HG03378 (cell line): ENCODE data around the gene NSMF.
"Not testable (repeated sequence)": the region's sequence is repeated elsewhere in the genome, so short reads cannot be mapped to it uniquely, and the experiment has no call there.

ENCODE experiments used
- ATAC-seq: cut with Tn5 transposase; IDR thresholded peaks from one replicate; pipeline ENCODE4 v1.9.1; 2021; ENCODE audit warnings: mild to moderate bottlenecking, moderate library complexity; ENCODE audit not compliant: unreplicated experiment

The NSMF gene

DNA sequence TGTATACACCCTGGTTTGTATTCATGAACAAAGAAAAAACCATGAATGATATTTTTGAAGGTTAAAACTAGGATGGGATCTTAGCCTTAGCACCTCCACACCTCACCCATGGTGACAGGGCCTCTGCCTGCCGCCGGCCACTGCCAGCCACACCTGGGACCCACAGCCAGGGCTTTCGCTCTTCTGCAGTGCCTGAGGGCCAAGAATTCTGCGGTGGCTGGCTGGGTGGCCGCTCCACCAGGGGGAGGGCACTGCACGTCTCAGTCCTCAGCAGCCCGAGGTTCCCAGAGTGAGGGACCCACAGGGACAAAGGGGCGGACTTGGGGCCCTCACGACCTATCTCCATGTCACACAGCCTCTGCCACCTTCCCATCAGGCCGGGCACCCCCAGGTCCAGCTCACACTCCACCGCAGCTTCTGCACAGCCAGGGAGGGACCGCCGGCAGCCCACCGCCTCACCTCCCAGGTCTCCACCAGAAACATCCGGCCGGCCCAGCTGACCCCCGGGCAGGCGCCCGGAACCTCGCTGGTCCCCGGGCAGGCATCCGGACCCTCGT lies 43.0 kb downstream of the NSMF start:
- no peak for ATAC-seq

DNA sequence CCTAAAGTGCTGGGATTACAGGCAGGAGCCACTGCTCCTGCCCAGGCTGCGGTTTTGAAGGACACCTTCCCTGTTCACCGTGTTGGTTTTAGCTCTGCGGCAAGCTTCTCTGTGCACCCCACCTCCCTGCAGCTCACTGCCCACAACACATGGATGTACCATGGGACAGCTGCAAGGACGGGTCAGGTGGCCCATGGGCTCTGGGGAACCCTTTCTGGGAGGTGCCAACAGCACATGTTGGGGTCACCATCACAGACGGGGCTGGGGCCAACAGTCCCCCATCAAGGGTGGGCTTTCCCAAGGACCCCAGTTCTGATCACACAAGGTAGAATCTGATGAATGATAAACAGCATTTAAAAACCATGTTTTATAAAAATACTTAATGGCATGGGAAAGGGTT lies 43.7 kb downstream of the NSMF start:
- ATAC-seq, result no peak

DNA sequence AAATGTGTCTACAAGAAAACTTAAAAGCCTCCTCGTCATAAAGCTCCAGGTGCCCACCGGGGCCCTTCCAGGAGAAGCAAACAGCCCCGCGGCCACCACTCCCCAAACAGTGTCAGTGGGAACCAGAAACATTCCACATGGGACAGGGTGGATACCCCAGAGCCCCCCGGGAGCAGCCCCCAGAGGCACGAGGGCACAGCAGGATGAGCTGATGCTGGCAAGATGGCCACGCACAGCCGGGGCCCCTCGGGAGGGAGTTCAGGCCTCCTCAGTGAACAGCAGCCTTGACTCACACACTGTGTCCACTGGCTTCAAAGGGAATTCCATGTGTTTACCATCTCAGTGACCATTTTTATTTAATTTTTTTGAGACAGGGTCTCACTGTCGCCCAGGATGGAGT lies 46.7 kb downstream of the NSMF start:
- no peak for ATAC-seq

DNA sequence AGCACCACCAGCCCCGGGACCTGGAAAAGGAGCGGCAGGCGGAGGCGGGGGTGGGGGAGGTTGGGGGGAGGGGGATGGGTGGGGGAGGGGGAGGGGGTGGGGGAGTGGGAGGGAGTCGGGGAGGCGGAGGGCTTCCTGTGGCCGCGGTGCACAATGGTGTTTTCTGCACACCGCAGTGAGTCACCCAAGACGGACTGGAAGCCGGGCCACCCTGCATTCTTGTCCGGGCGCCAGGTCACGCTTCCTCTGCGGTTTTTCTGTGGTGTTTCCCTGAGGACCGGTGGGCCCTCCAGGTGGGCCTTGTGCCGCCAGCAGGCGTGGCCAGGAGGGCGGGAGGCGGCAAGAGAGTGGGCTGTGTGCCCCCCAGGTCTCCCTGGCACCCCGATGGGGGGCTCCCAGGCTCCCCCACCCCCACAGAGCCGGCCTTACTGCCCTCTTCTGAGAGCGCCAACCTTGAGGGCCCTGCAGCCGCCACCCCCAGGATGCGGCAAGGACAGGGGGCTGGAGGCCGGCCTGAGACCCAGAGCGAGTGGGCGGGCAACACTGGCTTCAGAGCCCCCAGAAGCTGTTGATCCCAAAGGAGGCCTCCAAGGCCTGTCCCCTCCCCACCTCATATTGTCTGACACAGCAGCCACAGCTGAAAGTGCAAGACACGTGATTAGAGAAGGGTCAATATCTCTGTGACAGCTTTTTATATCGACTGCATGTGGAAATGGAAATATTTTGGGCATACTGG lies 47.3 kb downstream of the NSMF start:
- ATAC-seq, result no peak

DNA sequence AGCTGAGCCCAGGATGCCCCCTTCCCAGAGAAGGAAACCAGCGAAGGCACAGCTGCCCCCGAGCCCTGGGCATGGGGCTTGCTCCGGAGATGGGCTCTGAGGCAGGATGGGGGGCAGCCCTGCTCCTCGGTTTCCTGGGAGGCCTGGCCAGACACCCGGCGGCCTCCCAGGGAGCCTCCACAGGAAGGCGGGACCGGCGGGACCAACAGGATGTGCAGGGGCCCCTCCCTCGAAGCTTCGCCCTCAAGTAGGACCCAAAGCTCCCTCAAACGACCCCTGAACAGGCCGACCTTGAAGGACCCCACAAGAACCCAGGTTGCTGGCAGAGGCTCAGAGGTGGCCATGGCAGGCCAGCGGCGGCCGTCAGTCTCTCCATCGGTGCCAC lies 47.9 kb downstream of the NSMF start:
- ATAC-seq, result no peak

DNA sequence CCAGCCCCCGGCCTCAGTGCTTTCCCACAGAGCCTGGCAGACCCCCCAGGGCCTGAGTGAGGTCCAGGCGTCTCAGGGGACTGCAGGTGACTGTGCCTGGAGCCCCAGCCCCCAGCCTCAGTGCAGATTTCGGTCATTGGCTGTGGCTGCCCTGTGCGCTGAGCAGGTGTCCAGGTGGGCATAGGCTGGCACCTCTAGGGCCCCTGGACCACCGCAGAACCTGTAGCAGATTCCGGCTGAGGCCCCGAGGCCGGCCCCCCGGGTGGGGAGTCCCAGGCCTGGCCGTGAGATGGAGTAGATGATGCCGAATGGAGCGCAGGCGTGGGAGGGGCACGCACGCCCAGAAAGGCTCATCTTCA lies 48.3 kb downstream of the NSMF start:
- no peak for ATAC-seq

DNA sequence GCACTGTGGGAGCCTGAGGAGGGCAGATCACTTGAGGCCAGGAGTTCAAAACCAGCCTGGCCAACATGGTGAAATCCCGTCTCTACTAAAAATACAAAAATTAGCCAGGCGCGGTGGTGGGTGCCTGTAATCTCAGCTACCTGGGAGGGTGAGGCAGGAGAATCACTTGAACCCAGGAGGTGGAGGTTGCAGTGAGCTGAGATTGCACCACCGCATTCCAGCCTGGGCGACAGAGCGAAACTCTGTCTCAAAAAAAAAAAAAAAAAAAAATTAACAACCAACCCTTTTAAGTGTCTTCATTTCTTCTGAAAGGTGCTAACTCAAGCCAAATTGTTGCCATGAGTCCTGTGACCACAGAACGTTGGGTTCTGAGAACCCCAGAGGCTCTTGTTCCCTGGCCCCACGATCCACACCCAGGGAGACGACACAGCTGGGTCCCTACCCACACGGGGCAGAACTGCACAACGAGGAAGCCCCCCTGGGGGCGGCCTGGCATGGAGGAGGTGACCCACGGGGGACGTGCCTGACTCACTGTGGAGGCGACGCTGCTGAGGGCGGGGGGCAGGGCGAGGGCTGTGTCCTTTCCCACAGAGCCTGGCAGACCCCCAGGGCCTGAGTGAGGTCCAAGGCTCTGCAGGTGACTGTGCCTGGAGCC lies 48.8 kb downstream of the NSMF start:
- not testable (repeated sequence) for ATAC-seq

DNA sequence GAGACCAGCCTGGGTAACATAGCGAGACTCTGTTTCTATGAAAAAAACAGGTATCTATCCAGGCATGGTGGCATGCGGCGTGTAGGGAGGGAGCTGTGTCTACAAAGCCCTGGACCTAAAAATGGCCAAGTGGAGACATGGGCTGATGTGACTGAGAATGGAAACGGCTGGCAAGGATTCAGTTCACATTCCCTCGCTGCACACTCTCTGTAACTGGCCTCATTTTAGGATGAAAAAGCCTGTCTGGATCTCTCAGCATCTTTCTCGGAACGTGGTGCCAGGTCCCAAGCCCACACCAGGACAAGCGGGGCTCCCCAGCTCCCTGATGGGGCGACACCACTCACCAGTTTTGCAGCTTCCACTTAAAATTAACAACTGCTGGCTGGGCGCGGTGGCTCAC lies 49.6 kb downstream of the NSMF start:
- no peak for ATAC-seq

DNA sequence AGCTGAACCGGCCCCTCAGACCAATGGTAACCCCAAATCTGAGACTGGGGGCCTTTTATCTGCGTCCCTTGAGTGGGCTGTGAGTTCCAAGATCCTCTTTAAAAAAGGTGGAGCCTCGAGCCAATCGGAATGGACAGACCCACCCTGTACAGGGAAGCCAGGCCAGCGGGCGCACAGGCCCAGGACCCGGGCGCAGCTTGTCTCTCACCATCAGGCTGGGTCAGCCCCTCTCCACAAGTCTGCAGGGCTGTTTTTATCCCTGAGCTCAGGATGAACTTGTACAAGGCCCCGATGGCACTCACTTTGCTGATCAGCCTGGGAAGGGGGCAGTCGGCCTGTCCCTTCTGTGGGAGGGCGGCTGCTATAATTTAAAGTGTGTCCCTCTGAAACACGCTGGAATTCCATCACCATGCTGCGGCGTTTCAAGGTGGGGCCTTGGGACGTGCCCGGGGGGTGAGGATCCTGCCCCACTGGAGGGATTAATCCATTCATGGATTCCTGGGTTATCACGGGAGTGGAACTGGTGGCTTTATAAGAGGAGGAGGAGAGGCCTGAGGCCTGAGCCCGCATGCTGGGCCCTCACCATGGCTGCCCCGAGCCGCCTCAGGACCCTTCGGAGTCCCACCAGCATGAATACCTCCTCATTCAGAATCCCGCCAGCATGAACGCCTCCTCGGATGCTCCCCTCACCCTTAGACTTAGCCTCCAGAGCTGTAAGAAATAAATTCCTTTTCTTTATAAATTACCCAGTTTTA lies 50.3 kb downstream of the NSMF start:
- no peak for ATAC-seq

DNA sequence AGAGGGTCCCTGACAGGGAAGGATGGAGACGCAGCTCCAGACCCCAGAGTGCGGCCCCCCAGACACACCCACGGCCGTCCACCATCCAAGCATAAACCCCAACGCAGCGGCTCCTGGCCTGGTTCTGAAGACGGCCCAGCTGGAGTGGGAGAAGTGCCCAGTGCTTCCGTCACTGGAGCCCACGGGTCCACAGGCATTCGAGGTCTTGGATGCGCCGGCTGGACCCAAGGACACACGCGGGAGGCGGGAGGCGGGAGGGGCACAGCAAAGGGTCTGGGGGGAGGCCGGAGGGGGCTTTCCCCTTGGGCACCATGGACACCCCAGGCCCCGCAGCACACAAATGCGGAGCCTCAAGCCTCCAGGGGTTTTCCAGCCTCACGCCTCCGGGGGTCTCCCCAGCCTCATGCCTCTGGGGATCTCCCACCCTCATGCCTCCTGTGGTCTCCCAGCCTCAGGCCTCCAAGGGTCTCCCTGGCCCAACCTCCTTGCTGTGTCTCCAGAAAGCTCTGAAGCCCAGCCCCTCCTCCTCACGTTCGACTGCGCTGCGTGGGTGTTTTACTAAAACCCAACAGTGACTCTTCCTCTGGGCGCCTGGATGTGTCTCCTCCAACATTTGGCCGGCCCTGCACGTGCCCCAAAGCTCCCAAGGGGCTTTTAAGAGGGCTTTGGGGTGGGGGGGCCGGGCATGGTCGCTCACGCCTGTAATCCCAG lies 51.4 kb downstream of the NSMF start:
- ATAC-seq, result no peak

DNA sequence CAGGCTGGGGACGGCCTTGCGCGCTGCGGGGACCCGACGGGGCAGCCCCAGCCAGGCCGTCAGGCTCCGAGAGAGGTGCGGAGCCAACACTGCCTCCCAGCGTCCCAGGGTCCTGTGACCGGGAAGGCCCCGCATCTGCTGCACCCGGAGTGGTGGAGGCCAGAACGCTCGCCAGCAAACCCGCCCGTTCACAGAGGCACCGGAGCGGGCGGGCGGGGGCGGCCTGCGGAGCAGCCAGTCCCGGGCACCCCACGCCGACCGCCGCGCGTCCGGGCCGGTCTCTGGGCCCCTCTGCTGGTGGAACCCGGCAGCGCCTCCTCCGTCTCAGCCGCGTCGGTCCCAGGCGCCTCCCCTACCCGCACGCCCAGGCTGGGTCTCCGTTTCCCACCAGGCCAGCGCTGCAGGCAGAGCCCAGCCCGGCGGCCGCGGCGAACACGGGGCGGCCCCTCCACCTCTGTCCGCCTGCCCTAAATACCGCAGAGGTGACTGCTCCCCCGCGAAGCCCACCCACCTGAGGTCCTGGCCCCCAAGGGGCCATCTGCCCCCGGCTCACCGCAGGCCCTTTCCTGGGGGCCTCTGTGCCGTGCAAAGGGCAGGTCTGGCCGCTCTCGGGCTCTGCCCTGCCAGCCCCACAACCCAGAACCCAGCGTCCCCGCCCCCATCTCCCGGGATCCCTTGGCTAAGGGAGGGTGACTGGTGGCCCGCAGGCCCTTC lies 52.1 kb downstream of the NSMF start:
- ATAC-seq, result no peak

DNA sequence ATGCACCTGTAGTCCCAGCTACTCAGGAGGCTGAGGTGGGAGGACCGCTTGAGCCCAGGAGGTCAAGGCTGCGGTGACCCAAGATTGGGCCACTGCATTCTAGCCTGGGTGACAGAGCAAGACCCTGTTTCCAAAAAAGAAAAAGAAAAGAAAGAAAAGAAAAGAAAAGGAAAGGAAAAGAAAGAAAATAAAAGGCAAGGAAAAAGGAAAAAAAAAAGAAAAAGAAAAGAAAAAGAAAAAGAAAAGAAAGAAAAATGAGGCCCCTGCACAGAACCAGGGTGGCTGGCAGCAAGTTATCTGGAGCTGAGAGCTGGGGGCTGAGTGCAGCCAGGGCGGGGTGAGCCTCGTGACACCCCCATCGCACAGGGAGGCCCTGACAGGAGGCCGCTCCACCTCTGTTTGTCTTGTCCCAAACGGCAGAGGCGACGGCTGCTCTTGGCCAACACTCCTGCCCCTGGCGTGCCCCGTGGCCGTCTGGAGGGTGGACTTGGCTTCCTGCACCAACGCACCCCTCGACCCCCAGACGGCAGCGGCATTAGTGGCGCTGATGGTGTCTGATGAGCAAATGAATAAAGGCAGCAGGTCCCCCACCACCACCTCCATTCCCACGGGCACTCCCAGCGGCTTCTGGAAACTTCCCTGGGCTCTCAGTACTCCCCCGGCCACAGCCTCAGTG lies 52.9 kb downstream of the NSMF start:
- ATAC-seq, result no peak

DNA sequence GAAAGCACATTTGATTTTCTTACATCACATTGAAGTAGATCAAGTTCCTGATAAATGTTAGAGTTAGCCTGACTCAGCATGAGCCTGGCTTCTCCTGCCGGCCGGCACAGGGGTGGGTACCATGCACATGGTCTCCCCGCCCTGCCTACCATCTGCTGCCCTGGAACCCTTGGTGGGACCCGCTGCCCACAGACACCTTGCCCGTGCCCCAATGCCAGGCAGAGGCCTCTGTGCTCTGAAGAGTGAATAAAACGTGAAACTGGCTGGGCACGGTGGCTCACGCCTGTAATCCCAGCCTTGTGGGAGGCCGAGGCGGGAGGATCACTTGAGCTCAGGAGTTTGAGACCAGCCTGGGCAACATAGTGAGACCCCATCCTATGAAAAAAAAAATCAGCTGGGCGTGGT lies 53.5 kb downstream of the NSMF start:
- ATAC-seq, result no peak

DNA sequence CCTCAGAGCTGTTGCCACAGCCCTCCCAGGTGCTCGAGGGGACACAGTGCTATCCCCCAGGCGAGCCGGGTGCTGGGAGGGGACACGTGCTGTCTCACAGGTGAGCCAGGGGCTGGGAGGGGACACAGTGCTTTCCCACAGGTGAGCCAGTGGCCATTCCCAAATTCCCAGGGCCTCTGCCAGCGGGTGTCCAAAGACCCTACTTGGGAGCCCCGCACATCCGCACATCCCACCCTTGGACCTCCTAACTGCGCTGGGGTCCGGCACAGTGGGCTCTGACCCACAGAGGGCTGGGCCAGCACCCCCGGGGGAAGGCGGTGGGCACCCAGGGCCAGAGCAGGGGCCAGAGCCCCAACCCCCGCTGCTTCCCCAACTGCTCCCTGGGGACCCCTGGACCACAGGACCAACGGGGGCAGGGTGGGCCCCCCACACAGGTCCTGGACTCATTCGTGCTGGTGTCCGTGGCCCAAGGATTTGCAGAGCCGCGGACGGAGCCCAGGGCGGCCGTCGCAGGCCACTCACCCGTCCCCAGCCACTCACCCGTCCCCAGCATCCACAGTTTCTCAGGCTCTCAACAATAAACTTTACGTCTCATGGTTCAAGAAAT lies 54.1 kb downstream of the NSMF start:
- no peak for ATAC-seq

DNA sequence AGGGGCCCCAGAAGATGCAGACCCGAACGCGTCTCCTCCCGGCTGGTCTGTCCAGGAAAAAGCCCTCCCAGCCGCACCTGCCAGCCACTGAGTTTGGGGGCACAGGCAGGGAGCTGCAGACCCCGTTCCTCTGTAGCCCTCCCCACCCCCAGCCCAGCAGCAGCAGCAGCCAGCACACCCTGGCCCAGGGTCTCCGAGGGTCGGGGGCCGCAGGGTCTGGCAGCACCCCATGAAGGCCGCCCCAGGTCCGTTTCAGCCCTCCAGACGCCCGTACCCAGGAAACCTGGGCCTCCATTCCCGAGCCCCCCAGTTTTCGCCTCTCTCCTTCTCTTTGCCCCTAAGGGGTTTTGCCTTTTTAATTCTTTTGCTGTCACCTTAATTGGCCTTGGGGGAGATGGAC lies 55.9 kb downstream of the NSMF start:
- ATAC-seq, result no peak

DNA sequence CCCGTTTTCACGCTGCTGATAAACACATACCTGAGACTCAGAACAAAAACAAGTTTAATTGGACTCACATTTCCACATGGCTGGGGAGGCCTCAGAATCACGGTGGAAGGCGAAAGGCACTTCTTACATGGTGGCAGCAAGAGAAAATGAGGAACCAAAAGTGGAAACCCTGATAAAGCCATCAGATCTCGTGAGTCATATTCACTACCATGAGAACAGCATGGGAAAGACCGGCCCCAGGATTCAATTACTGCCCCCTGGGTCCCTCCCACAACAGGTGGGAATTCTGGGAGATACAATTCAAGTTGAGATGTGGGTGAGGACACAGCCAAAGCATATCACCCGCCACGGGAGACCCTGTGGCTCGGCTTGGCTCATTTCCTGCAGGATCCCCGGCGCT lies 56.4 kb downstream of the NSMF start:
- no peak for ATAC-seq

DNA sequence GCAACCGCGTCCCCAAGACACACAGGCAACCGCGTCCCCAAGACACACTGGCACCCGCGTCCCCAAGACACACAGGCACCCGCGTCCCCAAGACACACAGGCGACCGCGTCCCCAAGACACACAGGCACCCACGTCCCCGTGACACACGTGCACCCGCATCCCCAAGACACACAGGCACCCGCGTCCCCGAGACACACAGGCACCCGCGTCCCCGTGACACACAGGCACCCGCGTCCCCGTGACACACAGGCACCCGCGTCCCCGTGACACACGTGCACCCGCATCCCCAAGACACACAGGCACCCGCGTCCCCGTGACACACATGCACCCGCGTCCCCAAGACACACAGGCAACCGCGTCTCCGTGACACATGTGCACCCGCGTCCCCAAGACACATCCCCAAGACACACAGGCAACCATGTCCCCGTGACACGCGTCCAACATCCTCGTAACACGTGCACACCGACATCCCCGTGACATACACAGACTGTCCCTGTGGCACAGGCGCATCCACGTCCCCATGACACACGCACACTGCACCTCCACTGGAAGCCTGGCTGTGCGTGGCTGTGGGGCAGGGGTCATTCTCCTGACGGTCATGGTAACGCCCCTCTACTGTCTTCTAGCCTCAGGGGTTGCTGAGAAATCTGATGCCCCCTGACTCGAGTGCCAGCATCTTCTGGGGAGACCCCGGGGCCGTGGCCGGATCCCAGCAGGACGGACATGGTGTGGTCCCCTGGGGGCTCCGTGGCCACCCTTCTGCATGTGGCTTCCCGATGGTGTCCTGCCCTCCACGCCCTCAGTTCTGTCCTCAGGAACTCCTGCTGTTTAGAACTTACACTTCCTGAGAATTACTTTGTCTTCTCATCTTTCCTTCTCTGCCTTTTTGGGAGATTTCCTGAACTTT lies 60.3 kb downstream of the NSMF start:
- ATAC-seq, result no peak

DNA sequence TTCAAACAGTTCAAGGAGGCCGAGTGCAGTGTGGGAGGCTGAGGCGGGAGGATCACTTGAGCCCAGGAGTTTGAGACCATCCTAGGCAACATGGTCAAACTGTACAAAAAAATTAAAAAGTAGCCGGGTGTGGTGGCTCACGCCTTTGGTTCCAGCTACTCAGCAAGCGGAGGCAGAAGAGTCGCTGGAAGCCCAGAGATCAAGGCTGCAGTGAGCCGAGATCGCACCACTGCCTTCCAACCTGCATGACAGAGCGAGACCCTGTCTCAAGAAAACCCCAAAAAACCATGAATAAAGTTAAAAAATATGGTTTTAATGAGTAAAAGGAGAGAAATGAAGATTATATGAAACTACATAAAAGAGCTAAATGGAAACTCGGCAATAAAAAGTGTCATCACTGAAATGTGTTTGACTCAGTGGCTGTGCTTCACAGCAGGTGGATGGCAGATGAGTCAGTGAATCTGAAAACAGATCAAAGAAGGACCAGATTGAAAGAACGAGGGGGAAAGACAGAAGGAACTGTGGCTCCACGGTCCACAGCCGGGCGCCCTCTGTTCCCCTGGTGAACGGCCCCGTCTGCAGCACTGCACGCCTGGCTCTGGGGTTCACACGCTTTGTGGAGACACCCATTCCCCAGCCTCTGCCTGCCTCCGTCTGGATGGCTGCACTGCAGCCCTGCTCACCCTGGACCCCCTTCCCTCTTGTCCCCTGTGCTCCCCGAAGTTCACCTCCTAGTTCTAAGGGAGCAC lies 61.3 kb downstream of the NSMF start:
- ATAC-seq, result no peak
